22Rv1 (cell line): ENCODE results near the gene C19orf67.

Experiments
- ZFX ChIP-seq: fragments of 450-650 bp; IDR thresholded peaks from 2 replicates; pipeline ENCODE4 v1.6.1; 2017; ENCODE audit warnings: antibody characterized with exemption, borderline replicate concordance
- TF ChIP-seq, protein P1 (sequence below): fragments of 450-650 bp; IDR thresholded peaks from 2 replicates; pipeline ENCODE4 v1.5.1; 2017; ENCODE audit warnings: mild to moderate bottlenecking

DNA sequence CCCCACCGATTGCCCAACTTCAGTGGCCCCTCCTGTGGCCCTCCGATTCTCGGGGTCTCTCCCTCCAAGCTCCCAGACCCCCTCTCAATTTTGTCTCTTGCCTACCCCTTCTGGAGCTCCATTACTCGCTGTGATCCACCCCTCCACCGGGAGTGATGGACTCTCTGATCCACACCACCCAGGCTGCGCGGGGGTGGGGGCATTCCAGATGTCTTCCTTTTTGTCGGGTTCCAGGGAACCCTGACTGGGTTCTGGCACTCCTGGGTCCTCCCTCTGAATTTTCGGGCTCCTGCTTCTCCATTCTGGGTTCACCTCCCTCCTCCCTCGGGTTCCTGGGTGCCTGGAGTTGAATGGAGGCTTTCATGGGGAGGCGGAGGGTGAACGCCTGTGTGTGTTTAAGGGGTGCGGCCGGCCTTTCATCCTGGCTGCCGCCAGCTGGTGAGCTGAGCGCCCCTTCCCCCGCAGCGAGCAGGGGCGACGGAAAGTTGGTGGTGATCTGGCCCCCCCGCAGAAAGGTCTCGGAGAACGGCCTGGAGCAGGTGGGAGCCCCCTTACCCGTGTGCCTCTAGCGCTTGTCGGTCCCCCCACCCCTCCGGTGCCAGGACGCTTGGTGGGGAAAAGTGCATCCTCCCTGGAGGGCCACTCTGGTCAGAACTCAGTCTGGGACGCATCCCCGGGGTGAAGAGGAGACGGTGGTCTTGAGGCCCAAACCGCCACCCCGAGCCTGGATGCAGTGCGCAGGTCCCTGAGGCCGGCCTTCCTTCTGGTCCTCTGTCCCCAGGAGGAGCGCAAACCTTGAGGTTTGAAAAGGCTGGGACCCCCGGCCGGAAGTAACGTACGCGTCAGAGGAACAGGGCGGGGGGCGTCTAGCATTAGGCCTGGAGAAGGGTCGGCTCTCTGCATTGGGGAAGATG, 11.4 kb downstream of the C19orf67 start:
- TF ChIP-seq, protein P1, sequence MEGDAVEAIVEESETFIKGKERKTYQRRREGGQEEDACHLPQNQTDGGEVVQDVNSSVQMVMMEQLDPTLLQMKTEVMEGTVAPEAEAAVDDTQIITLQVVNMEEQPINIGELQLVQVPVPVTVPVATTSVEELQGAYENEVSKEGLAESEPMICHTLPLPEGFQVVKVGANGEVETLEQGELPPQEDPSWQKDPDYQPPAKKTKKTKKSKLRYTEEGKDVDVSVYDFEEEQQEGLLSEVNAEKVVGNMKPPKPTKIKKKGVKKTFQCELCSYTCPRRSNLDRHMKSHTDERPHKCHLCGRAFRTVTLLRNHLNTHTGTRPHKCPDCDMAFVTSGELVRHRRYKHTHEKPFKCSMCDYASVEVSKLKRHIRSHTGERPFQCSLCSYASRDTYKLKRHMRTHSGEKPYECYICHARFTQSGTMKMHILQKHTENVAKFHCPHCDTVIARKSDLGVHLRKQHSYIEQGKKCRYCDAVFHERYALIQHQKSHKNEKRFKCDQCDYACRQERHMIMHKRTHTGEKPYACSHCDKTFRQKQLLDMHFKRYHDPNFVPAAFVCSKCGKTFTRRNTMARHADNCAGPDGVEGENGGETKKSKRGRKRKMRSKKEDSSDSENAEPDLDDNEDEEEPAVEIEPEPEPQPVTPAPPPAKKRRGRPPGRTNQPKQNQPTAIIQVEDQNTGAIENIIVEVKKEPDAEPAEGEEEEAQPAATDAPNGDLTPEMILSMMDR: no peak
- TF ChIP-seq ZFX: no peak
